Measurements from ENCODE around the gene STK32C.
"Not testable (repeated sequence)": the region's sequence is repeated elsewhere in the genome, so short reads cannot be mapped to it uniquely, and the experiment has no call there.

STK32C gene

GRCh38 chr10:132162590-132163277, 145.0 kb downstream of the STK32C start:
- DNase-seq = no peak

GRCh38 chr10:132162021-132162531, 145.7 kb downstream of the STK32C start:
- DNase-seq = no peak

- not testable (repeated sequence) for DNase-seq
These were observed 146.7 kb downstream of the STK32C start for GRCh38 chr10:132160834-132161622.

- not testable (repeated sequence) for DNase-seq
These were observed 147.5 kb downstream of the STK32C start for GRCh38 chr10:132160231-132160630.

- DNase-seq = peak; percentile 25
These were observed 148.2 kb downstream of the STK32C start for GRCh38 chr10:132159302-132160230.

GRCh38 chr10:132158823-132159222, 148.9 kb downstream of the STK32C start:
- no peak for DNase-seq

- peak; percentile 15 for DNase-seq
These were observed 149.5 kb downstream of the STK32C start for GRCh38 chr10:132158122-132158741.

All from hematopoietic multipotent progenitor cell treated with erythropoietin and hydrocortisone succinate and interleukin-3 and kit ligand, for 4 days (in vitro differentiated cells).